ENCODE data around the gene RHCE.
"Not testable (repeated sequence)": the region's sequence is repeated elsewhere in the genome, so short reads cannot be mapped to it uniquely, and the experiment has no call there.

GRCh38 chr1:25419339-25419738, 1.3 kb downstream of the RHCE start:
- TF ChIP-seq EZH2 (IDR thresholded peaks at IDR 0.05; ENCODE audit: insufficient read depth, low read length); CTCF (IDR thresholded peaks at IDR 0.05; ENCODE audit: insufficient read depth, low read depth, low read length): not testable (repeated sequence)
